GM19351 (cell line): ENCODE results near the gene PPM1J.

Experiments
- ATAC-seq: cut with Tn5 transposase; IDR thresholded peaks from one replicate; pipeline ENCODE4 v1.9.1; 2021; ENCODE audit warnings: mild to moderate bottlenecking, moderate library complexity; ENCODE audit not compliant: unreplicated experiment

PPM1J gene

GRCh38 chr1:112707221-112708001 is 7.7 kb downstream of the PPM1J start:
- peak; percentile 53 for ATAC-seq

GRCh38 chr1:112706505-112707220 is 8.5 kb downstream of the PPM1J start, which contains the start of gene RHOC:
TSS of gene RHOC (minus strand) at chr1:112707127. CDS start at chr1:112703799, 3,328 bp downstream.
- ATAC-seq = peak; percentile 62

GRCh38 chr1:112704934-112705627 is 10.1 kb downstream of the PPM1J start:
- ATAC-seq = peak; percentile 69

- ATAC-seq = peak; percentile 0
Measured at GRCh38 chr1:112704391-112704933, 10.7 kb downstream of the PPM1J start.

- ATAC-seq = no peak
Measured at GRCh38 chr1:112703706-112704105, 11.4 kb downstream of the PPM1J start.

GRCh38 chr1:112702420-112703261 is 12.5 kb downstream of the PPM1J start:
- ATAC-seq = no peak

GRCh38 chr1:112702067-112702395 is 13.1 kb downstream of the PPM1J start:
- ATAC-seq = no peak

- ATAC-seq = no peak
Measured at GRCh38 chr1:112701227-112702066, 13.7 kb downstream of the PPM1J start.

- ATAC-seq = peak; percentile 38
Measured at GRCh38 chr1:112700290-112701226, 14.6 kb downstream of the PPM1J start.

- ATAC-seq = no peak
Measured at GRCh38 chr1:112699425-112700144, 15.5 kb downstream of the PPM1J start.

- no peak for ATAC-seq
Measured at GRCh38 chr1:112698366-112699310, 16.5 kb downstream of the PPM1J start.

- ATAC-seq = no peak
Measured at GRCh38 chr1:112697781-112698201, 17.3 kb downstream of the PPM1J start.

GRCh38 chr1:112696578-112697314 is 18.4 kb downstream of the PPM1J start:
- ATAC-seq = no peak

GRCh38 chr1:112695276-112695675 is 19.9 kb downstream of the PPM1J start:
- ATAC-seq = no peak

GRCh38 chr1:112694363-112694929 is 20.7 kb downstream of the PPM1J start:
- ATAC-seq = no peak

- no peak for ATAC-seq
Measured at GRCh38 chr1:112693821-112694220, 21.3 kb downstream of the PPM1J start.
